ENCODE data around the gene HCAR2.
"Not testable (repeated sequence)": the region's sequence is repeated elsewhere in the genome, so short reads cannot be mapped to it uniquely, and the experiment has no call there.

The HCAR2 gene

GRCh38 chr12:122715211-122715610, 12.1 kb upstream of the HCAR2 start:
- not testable (repeated sequence) for FAIRE-seq

DNA sequence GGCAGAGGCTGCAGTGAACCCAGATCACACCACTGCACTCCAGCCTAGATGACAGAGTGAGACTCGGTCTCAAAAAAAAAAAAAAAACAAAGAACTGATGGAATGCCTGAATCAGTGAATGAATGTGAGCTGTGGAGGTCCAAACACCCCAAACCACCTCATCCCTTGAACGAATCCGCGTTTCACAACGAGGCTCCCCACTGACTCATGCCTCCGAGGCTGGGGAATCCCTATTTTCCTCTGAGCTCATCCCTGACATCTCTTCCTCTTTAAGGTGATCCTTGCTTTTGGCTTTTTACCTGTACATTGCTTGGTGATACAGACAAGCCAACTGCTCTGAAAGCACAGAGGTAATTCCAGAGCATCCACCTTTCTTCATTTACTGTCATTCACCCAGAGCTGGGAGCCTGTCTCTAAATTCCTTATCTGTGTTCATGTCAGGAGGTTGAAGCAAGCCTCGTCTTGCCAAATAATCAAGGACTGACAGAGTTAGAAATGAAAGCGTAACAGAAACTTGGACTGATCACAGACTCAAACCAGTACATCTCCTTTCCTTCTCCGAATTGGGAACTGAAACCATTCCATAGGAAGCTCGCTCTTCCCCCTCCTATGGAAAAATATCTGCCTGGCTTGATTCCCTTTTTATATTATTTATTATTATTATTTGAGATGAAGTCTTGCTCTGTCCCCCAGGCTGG, 10.5 kb upstream of the HCAR2 start:
- FAIRE-seq: not testable (repeated sequence)

- not testable (repeated sequence) for FAIRE-seq
Observed at GRCh38 chr12:122711266-122711665, 8.1 kb upstream of the HCAR2 start.

GRCh38 chr12:122710341-122710740, 7.2 kb upstream of the HCAR2 start:
- not testable (repeated sequence) for FAIRE-seq

- FAIRE-seq: not testable (repeated sequence)
Observed at GRCh38 chr12:122709287-122709686, 6.1 kb upstream of the HCAR2 start.

DNA sequence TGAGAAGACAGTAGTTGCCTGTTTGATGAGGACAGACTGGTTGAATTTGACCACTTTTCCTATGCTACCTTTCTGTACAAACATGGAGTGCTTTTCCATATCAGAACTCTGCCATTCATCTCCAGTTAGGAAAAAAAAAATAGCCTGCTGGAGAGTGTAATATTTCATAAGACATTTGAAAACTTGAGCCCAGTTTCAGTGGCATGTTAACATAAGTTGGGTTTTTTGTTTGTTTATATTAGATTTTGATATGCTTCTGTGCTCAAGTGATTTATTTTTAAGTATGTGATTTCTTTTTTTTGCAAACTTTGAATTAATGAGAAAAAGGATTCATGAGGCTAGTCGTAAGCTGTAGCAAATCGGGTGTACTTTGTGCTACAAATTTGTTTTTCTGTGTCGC, 684 bp upstream of the HCAR2 start:
- not testable (repeated sequence) for FAIRE-seq

- FAIRE-seq: not testable (repeated sequence)
Observed at GRCh38 chr12:122701481-122701880, 1.7 kb downstream of the HCAR2 start.

- not testable (repeated sequence) for FAIRE-seq
Observed at GRCh38 chr12:122700038-122700710, 3.0 kb downstream of the HCAR2 start.

- not testable (repeated sequence) for FAIRE-seq
Observed at GRCh38 chr12:122696922-122697321, 6.2 kb downstream of the HCAR2 start.

GRCh38 chr12:122691566-122691965, 11.6 kb downstream of the HCAR2 start:
- FAIRE-seq: no peak

GRCh38 chr12:122688291-122688690, 14.9 kb downstream of the HCAR2 start:
- FAIRE-seq: no peak

GRCh38 chr12:122687086-122687485, 16.1 kb downstream of the HCAR2 start:
- no peak for FAIRE-seq

GRCh38 chr12:122686538-122686937, 16.6 kb downstream of the HCAR2 start:
- no peak for FAIRE-seq

- no peak for FAIRE-seq
Observed at GRCh38 chr12:122684297-122684813, 18.8 kb downstream of the HCAR2 start.

GRCh38 chr12:122681814-122682213, 21.3 kb downstream of the HCAR2 start:
- no peak for FAIRE-seq

DNA sequence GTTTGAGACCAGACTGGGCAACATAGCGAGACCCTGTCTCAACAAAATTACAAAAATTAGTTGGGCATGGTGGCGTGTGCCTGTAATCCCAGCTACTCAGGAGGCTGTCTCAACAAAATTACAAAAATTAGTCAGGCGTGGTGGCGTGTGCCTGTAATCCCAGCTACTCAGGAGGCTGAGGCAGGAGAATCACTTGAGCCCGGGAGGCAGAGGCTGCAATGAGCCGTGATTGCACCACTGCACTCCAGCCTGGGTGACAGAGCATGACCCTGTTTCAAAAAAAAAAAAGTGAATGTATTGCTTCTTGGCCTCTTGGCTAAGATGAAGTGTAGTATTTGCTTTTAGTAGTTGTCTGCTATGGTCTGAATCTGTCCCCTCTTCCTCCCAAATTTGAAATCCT, 22.2 kb downstream of the HCAR2 start:
- not testable (repeated sequence) for FAIRE-seq

DNA sequence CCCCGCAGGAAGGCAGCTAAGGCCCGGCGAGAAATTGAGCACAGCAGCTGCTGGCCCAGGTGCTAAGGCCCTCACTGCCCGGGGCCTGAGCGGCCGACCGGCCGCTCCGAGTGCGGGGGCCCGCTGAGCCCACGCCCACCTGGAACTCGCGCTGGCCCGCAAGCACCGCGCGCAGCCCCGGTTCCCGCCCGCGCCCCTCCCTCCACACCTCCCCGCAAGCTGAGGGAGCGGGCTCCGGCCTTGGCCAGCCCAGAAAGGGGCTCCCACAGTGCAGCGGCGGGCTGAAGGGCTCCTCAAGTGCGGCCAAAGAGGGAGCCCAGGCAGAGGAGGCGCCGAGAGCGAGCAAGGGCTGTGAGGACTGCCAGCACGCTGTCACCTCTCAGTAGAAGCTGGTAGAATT, 26.4 kb downstream of the HCAR2 start:
- not testable (repeated sequence) for FAIRE-seq

DNA sequence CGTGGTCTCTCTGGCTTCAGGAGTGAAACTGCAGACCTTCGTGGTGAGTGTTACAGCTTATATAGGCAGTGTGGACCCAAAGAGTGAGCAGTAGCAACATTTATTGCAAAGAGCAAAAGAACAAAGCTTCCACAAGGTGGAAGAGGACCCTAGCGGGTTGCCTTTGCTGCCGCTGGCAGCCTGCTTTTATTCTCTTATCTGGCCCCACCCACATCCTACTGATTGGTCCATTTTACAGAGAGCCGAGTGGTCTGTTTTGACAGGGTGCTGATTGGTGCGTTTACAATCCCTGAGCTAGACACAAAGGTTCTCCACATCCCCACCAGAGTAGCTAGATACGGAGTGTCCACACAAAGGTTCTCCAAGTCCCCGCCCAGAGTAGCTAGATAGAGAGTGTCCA, 27.1 kb downstream of the HCAR2 start:
- not testable (repeated sequence) for FAIRE-seq

DNA sequence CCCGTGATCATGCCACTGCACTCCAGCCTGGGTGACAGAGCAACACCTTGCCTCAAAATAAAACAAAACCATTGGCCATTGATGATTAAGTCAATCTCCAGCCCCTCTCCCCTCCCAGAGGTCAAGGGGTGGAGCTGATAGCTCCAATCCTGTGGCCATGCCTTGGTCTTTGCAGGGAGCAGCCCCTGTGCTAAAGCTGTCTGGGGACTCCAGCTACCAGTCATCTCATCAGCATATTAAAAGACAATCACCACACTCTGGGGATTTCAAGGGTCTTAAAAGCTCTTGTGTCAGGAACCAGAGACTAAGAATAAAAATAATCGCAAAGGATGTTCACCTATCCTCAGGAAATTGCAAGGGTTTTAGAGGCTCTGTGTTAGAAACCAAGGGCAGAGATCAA, 30.6 kb downstream of the HCAR2 start:
- no peak for FAIRE-seq

DNA sequence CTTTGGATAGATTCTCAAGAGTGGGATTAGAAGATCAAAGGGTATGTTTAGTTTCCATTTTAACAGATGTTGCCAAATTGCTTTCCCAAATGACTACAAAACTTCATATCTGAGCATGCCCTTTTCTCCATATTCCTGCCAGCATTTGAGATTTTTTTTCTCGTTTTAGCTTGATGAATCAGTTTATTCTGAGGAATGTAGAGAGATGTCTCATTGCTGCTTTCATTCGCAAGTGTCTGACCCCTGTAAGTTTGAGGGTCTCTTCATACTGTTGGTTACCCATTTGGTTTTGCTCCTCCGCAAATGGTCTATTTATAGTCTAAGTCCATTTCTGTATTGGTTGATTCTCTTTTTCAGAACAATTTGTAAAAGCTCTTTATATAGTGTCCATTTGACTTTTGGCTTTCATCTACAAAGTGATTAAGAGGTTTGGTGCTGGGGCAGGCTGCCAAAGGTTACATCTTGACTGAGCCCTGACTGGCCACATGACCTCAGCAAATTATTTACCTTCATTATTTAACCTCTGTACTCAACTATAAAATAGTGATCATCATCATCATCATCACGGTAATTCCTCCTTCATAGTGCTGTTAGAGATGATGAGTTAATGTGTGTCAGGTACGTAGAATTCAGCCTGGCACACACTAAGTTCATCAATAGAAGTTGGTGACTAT, 33.6 kb downstream of the HCAR2 start:
- no peak for FAIRE-seq

DNA sequence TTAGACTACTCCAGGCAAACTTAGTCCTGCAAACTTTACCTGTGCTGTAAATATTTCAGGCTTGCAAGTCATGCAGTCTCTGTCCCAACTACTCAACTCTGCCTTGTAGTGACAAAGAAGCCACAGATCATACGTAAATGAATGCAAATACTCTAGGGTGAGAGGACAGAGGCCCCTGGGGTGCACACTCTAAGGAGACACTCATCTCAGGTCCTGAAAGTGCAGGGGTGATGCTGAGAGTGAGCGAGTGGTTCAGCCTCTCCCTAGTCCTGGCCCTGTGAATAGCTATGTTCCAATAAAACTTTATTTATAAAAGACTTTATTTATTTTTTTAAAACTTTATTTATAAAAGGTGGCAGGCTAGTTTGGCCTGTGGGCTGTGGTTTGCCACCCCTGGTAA, 34.9 kb downstream of the HCAR2 start:
- FAIRE-seq: no peak

DNA sequence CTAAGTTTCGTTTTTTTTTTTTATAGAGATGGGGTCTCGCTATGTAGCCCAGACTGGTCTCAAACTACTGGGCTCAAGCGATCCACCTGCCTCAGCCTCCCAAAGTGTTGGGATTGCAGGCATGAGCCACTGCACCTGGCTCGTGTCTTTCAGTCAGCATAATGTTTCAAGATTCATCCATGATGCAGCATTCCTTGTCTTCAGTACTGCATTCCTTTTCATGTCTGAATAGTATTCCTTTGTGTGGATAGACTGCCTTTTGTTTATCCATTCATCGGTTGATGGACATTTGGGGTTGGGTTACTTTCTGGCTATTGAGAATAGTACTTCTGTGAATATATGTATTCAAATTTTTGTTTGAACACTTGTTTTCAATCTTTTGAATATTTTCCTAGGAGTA, 37.4 kb downstream of the HCAR2 start:
- FAIRE-seq: no peak

GRCh38 chr12:122665349-122665748, 37.8 kb downstream of the HCAR2 start:
- no peak for FAIRE-seq

GRCh38 chr12:122661938-122662337, 41.2 kb downstream of the HCAR2 start:
- no peak for FAIRE-seq
